Trophoblast cell (in vitro differentiated cells and primary cell): ENCODE results near the gene ITPRIPL1.

Experiments used
- DNase-seq, 2 donors: peaks; one replicate each; pipeline ENCODE4 v3.0.0-alpha.2; 2016
- H2AFZ ChIP-seq: 2 replicates; pipeline ENCODE4 v1.6.1; 2013; ENCODE audit warnings: low read length, moderate library complexity, mild to moderate bottlenecking; ENCODE audit not compliant: insufficient read depth, poor library complexity
- H2AK5ac ChIP-seq: 2 replicates; pipeline ENCODE4 v1.6.1; 2013; ENCODE audit warnings: mild to moderate bottlenecking, low read length
- H2BK120ac ChIP-seq: 2 replicates; pipeline ENCODE4 v1.6.1; 2013; ENCODE audit warnings: low read length, mild to moderate bottlenecking, moderate library complexity; ENCODE audit not compliant: insufficient read depth, poor library complexity
- H2BK12ac ChIP-seq: 2 replicates; pipeline ENCODE4 v1.6.1; 2013; ENCODE audit warnings: mild to moderate bottlenecking, low read length, moderate library complexity
- H2BK5ac ChIP-seq: 2 replicates; pipeline ENCODE4 v1.6.1; 2013; ENCODE audit warnings: low read length, low read depth, moderate library complexity, mild to moderate bottlenecking; ENCODE audit not compliant: poor library complexity
- H3K14ac ChIP-seq: 2 replicates; pipeline ENCODE4 v1.6.1; 2013; ENCODE audit warnings: mild to moderate bottlenecking, low read length
- H3K18ac ChIP-seq: 2 replicates; pipeline ENCODE4 v1.6.1; 2013; ENCODE audit warnings: mild to moderate bottlenecking, low read length
- H3K23ac ChIP-seq: 2 replicates; pipeline ENCODE4 v1.6.1; 2013; ENCODE audit warnings: low read length
- H3K27ac ChIP-seq: 2 replicates; pipeline ENCODE4 v1.5.1; 2013; ENCODE audit warnings: low read depth, mild to moderate bottlenecking, inconsistent platforms, low read length, moderate library complexity
- H3K27me3 ChIP-seq: 2 replicates; pipeline ENCODE4 v1.6.1; 2013; ENCODE audit warnings: inconsistent platforms, mild to moderate bottlenecking, low read length, moderate library complexity; ENCODE audit not compliant: insufficient read depth
- H3K36me3 ChIP-seq, 2 experiments: 1 replicate in 1 of 2; 2 replicates in 1 of 2; pipeline ENCODE4 v1.6.1; 2013; ENCODE audit warnings: low read length in 2 of 2, mild to moderate bottlenecking in 2 of 2, moderate library complexity in 1 of 2; ENCODE audit not compliant: insufficient read depth in 2 of 2, control insufficient read depth in 1 of 2
- H3K4ac ChIP-seq: 2 replicates; pipeline ENCODE4 v1.6.1; 2013; ENCODE audit warnings: low read depth, mild to moderate bottlenecking, low read length, moderate library complexity
- H3K4me1 ChIP-seq, 2 experiments: 1 replicate in 1 of 2; 2 replicates in 1 of 2; pipeline ENCODE4 v1.6.1; 2013; ENCODE audit warnings: low read length in 2 of 2, mild to moderate bottlenecking in 2 of 2, moderate library complexity in 1 of 2; ENCODE audit not compliant: insufficient read depth in 2 of 2, control insufficient read depth in 1 of 2
- H3K4me2 ChIP-seq: 2 replicates; pipeline ENCODE4 v1.6.1; 2013; ENCODE audit warnings: inconsistent platforms, mild to moderate bottlenecking, low read length, moderate library complexity
- H3K4me3 ChIP-seq: 2 replicates; pipeline ENCODE4 v1.5.1; 2013; ENCODE audit warnings: mild to moderate bottlenecking, low read depth, low read length, inconsistent platforms
- H3K79me1 ChIP-seq: one replicate; pipeline ENCODE4 v1.6.1; 2013; ENCODE audit warnings: low read length
- H3K79me2 ChIP-seq: 2 replicates; pipeline ENCODE4 v1.6.1; 2013; ENCODE audit warnings: low read length, mild to moderate bottlenecking; ENCODE audit not compliant: control insufficient read depth, insufficient read depth, poor library complexity
- H3K9ac ChIP-seq: 2 replicates; pipeline ENCODE4 v1.6.1; 2013; ENCODE audit warnings: mild to moderate bottlenecking, low read length
- H3K9me3 ChIP-seq: 2 replicates; pipeline ENCODE4 v1.6.1; 2013; ENCODE audit warnings: low read depth, mild to moderate bottlenecking, control low read depth, inconsistent platforms, low read length; ENCODE audit not compliant: insufficient read depth
- H4K12ac ChIP-seq: 2 replicates; pipeline ENCODE4 v1.6.1; 2013; ENCODE audit warnings: low read depth, mild to moderate bottlenecking, low read length, moderate library complexity
- H4K8ac ChIP-seq: 2 replicates; pipeline ENCODE4 v1.6.1; 2013; ENCODE audit warnings: low read depth, mild to moderate bottlenecking, low read length, moderate library complexity
- H4K91ac ChIP-seq: one replicate; pipeline ENCODE4 v1.6.1; 2013; ENCODE audit warnings: low read depth, mild to moderate bottlenecking, low read length, moderate library complexity
- WGBS: extraction: QIAGEN DNeasy Blood & Tissue Kit; methylation state at CpG from one replicate; pipeline ENCODE4 v1.1.7; 2013; ENCODE audit warnings: missing lambda C conversion rate; ENCODE audit not compliant: insufficient read length, insufficient coverage; ENCODE audit errors: extremely low coverage; 5-methylcytosine and 5-hydroxymethylcytosine counted together

Gene ITPRIPL1

GRCh38 chr2:96305091-96305978 lies 19.8 kb upstream of the ITPRIPL1 start, which contains the start of gene SNRNP200:
SNRNP200 (minus strand) TSS chr2:96305546; CDS start chr2:96305437, 109 bp downstream.
- peak; percentile 82 to 89 for DNase-seq
- Histone ChIP-seq H3K18ac (peak within 1 kb of the TSS; percentile 86), H3K14ac (peak within 1 kb of the TSS; percentile 91), H4K12ac (peak within 1 kb of the TSS; percentile 86), H2BK12ac (no peak within 1 kb of the TSS), H3K79me1 (peaks cover 9% of the 10 kb centered on the region), H3K4me1 (peaks cover 7 to 10% of the 10 kb centered on the region in 2 experiments), H4K8ac (peak within 1 kb of the TSS; percentile 96), H4K91ac (peak within 1 kb of the TSS; percentile 84), H3K4me3 (peak within 1 kb of the TSS; percentile 95), H3K36me3 (peaks cover 18 to 24% of the 10 kb centered on the region in 2 experiments), H3K23ac (no peak within 1 kb of the TSS), H3K9me3 (no peaks in the 10 kb centered on the region), H3K79me2 (peaks cover 10% of the 10 kb centered on the region), H2BK120ac (peak within 1 kb of the TSS; percentile 23), H2BK5ac (peak within 1 kb of the TSS; percentile 42), H3K27ac (peak within 1 kb of the TSS; percentile 35), H2AK5ac (peak within 1 kb of the TSS; percentile 44), H3K27me3 (no peaks in the 10 kb centered on the region), H3K4me2 (peak within 1 kb of the TSS; percentile 60), H3K4ac (peak within 1 kb of the TSS; percentile 56), H3K9ac (peak within 1 kb of the TSS; percentile 91), H2AFZ (peak within 1 kb of the TSS; percentile 93)
- WGBS = no CpG with 5 or more reads among the region's 61 CpGs

GRCh38 chr2:96305979-96306308 lies 19.2 kb upstream of the ITPRIPL1 start:
- peak overlapping the region; percentile 76 for H3K9ac ChIP-seq
- H4K91ac ChIP-seq = peak overlapping the region; percentile 84
- H2AK5ac ChIP-seq = peak overlapping the region; percentile 44
- no peak overlapping the region for H2BK120ac ChIP-seq
- no peak overlapping the region for H2BK5ac ChIP-seq
- no peak for DNase-seq
- H3K9me3 ChIP-seq = no peaks in the 10 kb centered on the region
- peak overlapping the region; percentile 60 for H3K4me2 ChIP-seq
- no peak overlapping the region for H3K23ac ChIP-seq
- peak overlapping the region; percentile 95 for H3K4me3 ChIP-seq
- H2BK12ac ChIP-seq = no peak overlapping the region
- no peak overlapping the region for H3K4ac ChIP-seq
- H4K8ac ChIP-seq = peak overlapping the region; percentile 94
- H3K14ac ChIP-seq = peak overlapping the region; percentile 68
- H3K79me1 ChIP-seq = peaks cover 9% of the 10 kb centered on the region
- H3K27ac ChIP-seq = no peak overlapping the region
- H3K4me1 ChIP-seq = peaks cover 7 to 10% of the 10 kb centered on the region in 2 experiments
- H4K12ac ChIP-seq = peak overlapping the region; percentile 86
- no peak overlapping the region for H2AFZ ChIP-seq
- peaks cover 10% of the 10 kb centered on the region for H3K79me2 ChIP-seq
- no peak overlapping the region for H3K18ac ChIP-seq
- H3K36me3 ChIP-seq = peaks cover 18 to 22% of the 10 kb centered on the region in 2 experiments
- no peaks in the 10 kb centered on the region for H3K27me3 ChIP-seq
- WGBS = no CpG with 5 or more reads among the region's 9 CpGs

GRCh38 chr2:96306370-96306769 lies 18.7 kb upstream of the ITPRIPL1 start:
- peaks cover 10% of the 10 kb centered on the region for H3K79me2 ChIP-seq
- no peak overlapping the region for H3K9ac ChIP-seq
- no peak overlapping the region for H3K4ac ChIP-seq
- H2BK5ac ChIP-seq = no peak overlapping the region
- peak overlapping the region; percentile 60 for H3K4me2 ChIP-seq
- H3K27ac ChIP-seq = no peak overlapping the region
- peak overlapping the region; percentile 86 for H4K12ac ChIP-seq
- H2AK5ac ChIP-seq = no peak overlapping the region
- H2AFZ ChIP-seq = no peak overlapping the region
- no peaks in the 10 kb centered on the region for H3K27me3 ChIP-seq
- no peak overlapping the region for H2BK120ac ChIP-seq
- DNase-seq = no peak
- no peak overlapping the region for H3K14ac ChIP-seq
- peaks cover 9% of the 10 kb centered on the region for H3K79me1 ChIP-seq
- H2BK12ac ChIP-seq = no peak overlapping the region
- no CpG with 5 or more reads among the region's 3 CpGs for WGBS
- peaks cover 16 to 19% of the 10 kb centered on the region in 2 experiments for H3K36me3 ChIP-seq
- H3K4me1 ChIP-seq = peaks cover 7 to 10% of the 10 kb centered on the region in 2 experiments
- H4K91ac ChIP-seq = no peak overlapping the region
- no peak overlapping the region for H3K4me3 ChIP-seq
- H3K23ac ChIP-seq = no peak overlapping the region
- H3K9me3 ChIP-seq = no peaks in the 10 kb centered on the region
- H3K18ac ChIP-seq = no peak overlapping the region
- peak overlapping the region; percentile 94 for H4K8ac ChIP-seq

GRCh38 chr2:96308248-96308647 lies 16.9 kb upstream of the ITPRIPL1 start:
- Histone ChIP-seq H3K79me1 (peaks cover 9% of the 10 kb centered on the region), H3K27me3 (no peaks in the 10 kb centered on the region), H3K4ac (no peak overlapping the region), H4K91ac (no peak overlapping the region), H3K36me3 (peaks cover under 1 to 4% of the 10 kb centered on the region in 2 experiments), H3K14ac (no peak overlapping the region), H2BK12ac (no peak overlapping the region), H2AK5ac (no peak overlapping the region), H3K18ac (no peak overlapping the region), H2BK120ac (no peak overlapping the region), H4K8ac (no peak overlapping the region), H3K27ac (no peak overlapping the region), H3K23ac (no peak overlapping the region), H4K12ac (no peak overlapping the region), H2BK5ac (no peak overlapping the region), H3K9ac (no peak overlapping the region), H3K9me3 (no peaks in the 10 kb centered on the region), H3K4me3 (no peak overlapping the region), H3K79me2 (peaks cover 10% of the 10 kb centered on the region), H2AFZ (no peak overlapping the region), H3K4me1 (peaks cover 7 to 10% of the 10 kb centered on the region in 2 experiments), H3K4me2 (no peak overlapping the region)
- DNase-seq = no peak
- no CpG with 5 or more reads among the region's 5 CpGs for WGBS
